ENCODE data around the gene TP53TG5.

GRCh38 chr20:45352729-45353128 lies 25.4 kb downstream of the TP53TG5 start:
- no peak for TF ChIP-seq POLR2A (IDR thresholded peaks at IDR 0.05; ENCODE audit: low read depth, low read length)
- TF ChIP-seq POLR2AphosphoS5 (IDR thresholded peaks at IDR 0.05; ENCODE audit: low read depth, low read length), result no peak
- no peak for TF ChIP-seq TAF1 (IDR thresholded peaks at IDR 0.05; ENCODE audit: low read depth, low read length)
- TF ChIP-seq SPI1 (IDR thresholded peaks at IDR 0.05; ENCODE audit: low read depth, low read length), result no peak
- TF ChIP-seq PAX5 (IDR thresholded peaks at IDR 0.05; ENCODE audit: insufficient read depth, low read length, severe bottlenecking), result no peak

Data from GM12891 (cell line).